Fibroblast of lung (primary cell): Measurements from ENCODE around the gene CARMIL1. TPM values are rescaled to one million over a fixed set of nuclear protein-coding genes. Genes with fewer than 3 reads are reported as not detected.

Source experiments
- DNase-seq, 2 donors: peaks; one replicate each; pipeline versions ENCODE4 v3.0.0 to v3.0.0-alpha.2; 2010; ENCODE audit warnings: low read depth in 2 of 2
- H2AFZ ChIP-seq: 2 replicates; pipeline ENCODE4 v1.5.1; 2012; ENCODE audit warnings: low read length, control low read depth, inconsistent platforms
- H3K27ac ChIP-seq: 2 replicates; pipeline ENCODE4 v1.5.1; 2011; ENCODE audit warnings: low read length, control low read depth; ENCODE audit not compliant: insufficient read depth
- H3K27me3 ChIP-seq: 2 replicates; pipeline ENCODE4 v1.5.1; 2011; ENCODE audit warnings: mild to moderate bottlenecking, low read length; ENCODE audit not compliant: control insufficient read depth, insufficient read depth
- H3K36me3 ChIP-seq: 2 replicates; pipeline ENCODE4 v1.5.1; 2011; ENCODE audit warnings: low read length; ENCODE audit not compliant: control insufficient read depth, insufficient read depth
- H3K4me1 ChIP-seq: 2 replicates; pipeline ENCODE4 v1.5.1; 2011; ENCODE audit warnings: low read length; ENCODE audit not compliant: control insufficient read depth, insufficient read depth; ENCODE audit errors: extremely low read depth
- H3K4me2 ChIP-seq: 2 replicates; pipeline ENCODE4 v1.5.1; 2011; ENCODE audit warnings: low read length, control low read depth; ENCODE audit not compliant: insufficient read depth; ENCODE audit errors: extremely low read depth
- H3K4me3 ChIP-seq, 4 experiments: fragments of 200-600 bp in 1 of 4; sonication (generic) in 1 of 4; replicated peaks in 1 of 4; 2 replicates each; pipeline ENCODE4 v1.5.1; 2011 to 2016; ENCODE audit warnings: low read length in 4 of 4, low read depth in 3 of 4, mild to moderate bottlenecking in 3 of 4, control low read depth in 2 of 4, inconsistent platforms in 1 of 4, mixed read lengths in 1 of 4; ENCODE audit not compliant: insufficient read depth in 1 of 4; ENCODE audit errors: control extremely low read depth in 1 of 4
- H3K79me2 ChIP-seq: 2 replicates; pipeline ENCODE4 v1.5.1; 2012; ENCODE audit warnings: mild to moderate bottlenecking, low read length, inconsistent platforms; ENCODE audit not compliant: control insufficient read depth, insufficient read depth
- H3K9ac ChIP-seq: 2 replicates; pipeline ENCODE4 v1.5.1; 2011; ENCODE audit warnings: mild to moderate bottlenecking, low read length, control low read depth; ENCODE audit not compliant: insufficient read depth
- H3K9me3 ChIP-seq: 2 replicates; pipeline ENCODE4 v1.5.1; 2012; ENCODE audit warnings: low read depth, low read length; ENCODE audit not compliant: control insufficient read depth, insufficient read depth
- H4K20me1 ChIP-seq: 2 replicates; pipeline ENCODE4 v1.5.1; 2011; ENCODE audit warnings: low read length; ENCODE audit not compliant: control insufficient read depth, insufficient read depth; ENCODE audit errors: extremely low read depth
- CTCF ChIP-seq, 2 donors: IDR thresholded peaks in 1 of 2; conservative IDR thresholded peaks in 1 of 2; 1 replicate in 1 of 2; 2 replicates in 1 of 2; pipeline ENCODE4 v1.5.1; 2011 to 2012; ENCODE audit warnings: low read length in 2 of 2, control low read depth in 1 of 2, inconsistent platforms in 1 of 2, low read depth in 1 of 2, mild to moderate bottlenecking in 1 of 2
- EZH2 ChIP-seq: IDR thresholded peaks from 2 replicates; pipeline ENCODE4 v1.5.1; 2012; ENCODE audit warnings: low read length, control low read depth, mild to moderate bottlenecking; ENCODE audit errors: missing control alignments
- polyA plus RNA-seq, 2 donors: library from polyadenylated mRNA; depleted of rRNA in 1 of 2; stranded (reverse) in 1 of 2; unstranded in 1 of 2; fragments of >200 nt; gene quantifications; 2 replicates each; pipeline ENCODE4 v1.2.1, GENCODE V29; 2011 to 2012; ENCODE audit warnings: missing spikeins in 1 of 2
- total RNA-seq: library from RNA; depleted of rRNA; stranded (reverse); fragments of >200 nt; gene quantifications from 2 replicates; pipeline ENCODE4 v1.2.1, GENCODE V29; 2014

Gene CARMIL1
- total and polyA plus RNA-seq, 2 donors (not counting 1 experiment from before 2014, with no cell fraction given), result 10.2 to 12.5 TPM

- Histone ChIP-seq H3K4me3 (no peak overlapping the region), H4K20me1 (no peaks in the 10 kb centered on the region), H3K27ac (no peak overlapping the region), H3K9me3 (no peaks in the 10 kb centered on the region), H3K9ac (no peak overlapping the region), H3K27me3 (no peaks in the 10 kb centered on the region), H3K4me2 (no peak overlapping the region), H3K79me2 (no peaks in the 10 kb centered on the region), H2AFZ (no peak overlapping the region), H3K4me1 (no peaks in the 10 kb centered on the region), H3K36me3 (no peaks in the 10 kb centered on the region)
- TF ChIP-seq CTCF (conservative IDR thresholded peaks at IDR 0.05 in 1 of 2, IDR thresholded peaks at IDR 0.05 in 1 of 2; ENCODE audit: low read depth in 1 of 2, low read length in 2 of 2), result no peak
- no peak for TF ChIP-seq EZH2
- no peak for DNase-seq
Observed at GRCh38 chr6:25371037-25371347, 91.8 kb downstream of the CARMIL1 start.

GRCh38 chr6:25375125-25375524, 96.0 kb downstream of the CARMIL1 start:
- Histone ChIP-seq H4K20me1 (no peaks in the 10 kb centered on the region), H3K79me2 (peaks cover 1% of the 10 kb centered on the region), H2AFZ (no peak overlapping the region), H3K27me3 (no peaks in the 10 kb centered on the region), H3K27ac (no peak overlapping the region), H3K9ac (no peak overlapping the region), H3K4me2 (no peak overlapping the region), H3K4me3 (no peak overlapping the region), H3K4me1 (no peaks in the 10 kb centered on the region), H3K9me3 (no peaks in the 10 kb centered on the region), H3K36me3 (no peaks in the 10 kb centered on the region)
- TF ChIP-seq CTCF (conservative IDR thresholded peaks at IDR 0.05 in 1 of 2, IDR thresholded peaks at IDR 0.05 in 1 of 2; ENCODE audit: low read depth in 1 of 2, low read length in 2 of 2) (no peak), EZH2 (no peak)
- DNase-seq, result no peak

GRCh38 chr6:25377664-25378063, 98.5 kb downstream of the CARMIL1 start:
- H3K9ac ChIP-seq, result no peak overlapping the region
- H3K27ac ChIP-seq, result no peak overlapping the region
- H3K4me3 ChIP-seq, result no peak overlapping the region
- no peak overlapping the region for H2AFZ ChIP-seq
- no peaks in the 10 kb centered on the region for H3K9me3 ChIP-seq
- H3K4me1 ChIP-seq, result no peaks in the 10 kb centered on the region
- H3K27me3 ChIP-seq, result no peaks in the 10 kb centered on the region
- no peaks in the 10 kb centered on the region for H4K20me1 ChIP-seq
- TF ChIP-seq CTCF (conservative IDR thresholded peaks at IDR 0.05 in 1 of 2, IDR thresholded peaks at IDR 0.05 in 1 of 2; ENCODE audit: low read depth in 1 of 2, low read length in 2 of 2), result no peak
- no peak for TF ChIP-seq EZH2
- H3K36me3 ChIP-seq, result no peaks in the 10 kb centered on the region
- peaks cover 1% of the 10 kb centered on the region for H3K79me2 ChIP-seq
- no peak for DNase-seq
- H3K4me2 ChIP-seq, result no peak overlapping the region
